T-cell (primary cell): ENCODE measurements around the gene HPN. TPM values are rescaled to one million over a fixed set of nuclear protein-coding genes. Genes with fewer than 3 reads are reported as not detected.
"Not testable (repeated sequence)": the region's sequence is repeated elsewhere in the genome, so short reads cannot be mapped to it uniquely, and the experiment has no call there.

Experiments
- ATAC-seq, 4 experiments: fragments of 200-7000 bp in 3 of 4; fragments of 150-1000 bp in 1 of 4; cut with Tn5 transposase; replicated peaks in 1 of 4; 1 replicate in 3 of 4; 2 replicates in 1 of 4; pipeline ENCODE4 v1.10.0; 2021; ENCODE audit warnings: moderate library complexity in 3 of 4, mild to moderate bottlenecking in 2 of 4, moderate number of reproducible peaks in 1 of 4
- CTCF ChIA-PET, 2 donors: fragments of 300-600 bp; sonication (Branson Sonifier 250); formaldehyde crosslinking; loops; one replicate each; lab custom pipeline; 2022; ENCODE audit warnings: antibody characterized with exemption in 2 of 2; lab: Charles Lee
- POLR2A ChIA-PET, 2 donors: fragments of 300-600 bp; sonication (Branson Sonifier 250); formaldehyde crosslinking; loops; one replicate each; lab custom pipeline; 2022; ENCODE audit warnings: antibody characterized with exemption in 2 of 2; lab: Charles Lee
- DNase-seq, 35 experiments: peaks; one replicate each; pipeline versions ENCODE4 v3.0.0 to v3.0.0-alpha.2; 2013 to 2023
- H3K27ac ChIP-seq: one replicate; pipeline ENCODE4 v1.5.1; 2013; ENCODE audit warnings: low read length
- H3K27me3 ChIP-seq, 2 experiments: replicated peaks in 1 of 2; 1 replicate in 1 of 2; 2 replicates in 1 of 2; pipeline versions ENCODE4 v1.6.1 to v1.7.0; 2013; ENCODE audit warnings: low read length in 1 of 2, mixed read lengths in 1 of 2; ENCODE audit not compliant: control insufficient read depth in 2 of 2, insufficient read depth in 2 of 2; ENCODE audit errors: extremely low read depth in 1 of 2
- H3K36me3 ChIP-seq, 2 donors: 1 replicate in 1 of 2; 2 replicates in 1 of 2; pipeline versions ENCODE4 v1.6.1 to v1.7.0; 2013; ENCODE audit warnings: low read length in 1 of 2; ENCODE audit not compliant: control insufficient read depth in 2 of 2, insufficient read depth in 1 of 2; ENCODE audit errors: extremely low read depth in 1 of 2
- H3K4me1 ChIP-seq, 2 experiments: 1 replicate in 1 of 2; 2 replicates in 1 of 2; pipeline versions ENCODE4 v1.6.1 to v1.7.0; 2013; ENCODE audit warnings: low read length in 2 of 2, mixed read lengths in 1 of 2; ENCODE audit not compliant: insufficient read depth in 2 of 2, control insufficient read depth in 1 of 2; ENCODE audit errors: extremely low read depth in 1 of 2
- H3K4me3 ChIP-seq, 2 donors: 1 replicate in 1 of 2; 2 replicates in 1 of 2; pipeline versions ENCODE4 v1.5.1 to v1.7.0; 2013; ENCODE audit warnings: mild to moderate bottlenecking in 2 of 2, low read length in 1 of 2, moderate library complexity in 1 of 2; ENCODE audit not compliant: control insufficient read depth in 1 of 2; ENCODE audit errors: extremely low read depth in 1 of 2
- H3K9me3 ChIP-seq: 2 replicates; pipeline ENCODE4 v1.7.0; 2013
- H3K27ac Mint-ChIP-seq, 2 donors: one replicate each; pipeline ENCODE4 v1.8.0; 2020 to 2021; ENCODE audit warnings: mild to moderate bottlenecking in 2 of 2, mixed read lengths in 2 of 2
- H3K27me3 Mint-ChIP-seq, 2 donors: one replicate each; pipeline ENCODE4 v1.8.0; 2021 to 2022; ENCODE audit warnings: mixed read lengths in 2 of 2
- H3K36me3 Mint-ChIP-seq: one replicate; pipeline ENCODE4 v1.8.0; 2021; ENCODE audit warnings: mixed read lengths
- H3K4me1 Mint-ChIP-seq, 3 donors: one replicate each; pipeline ENCODE4 v1.8.0; 2020 to 2022; ENCODE audit warnings: mixed read lengths in 3 of 3, mild to moderate bottlenecking in 1 of 3
- H3K4me3 Mint-ChIP-seq, 3 donors: one replicate each; pipeline ENCODE4 v1.8.0; 2020 to 2022; ENCODE audit warnings: mild to moderate bottlenecking in 3 of 3, mixed read lengths in 3 of 3, moderate library complexity in 3 of 3
- H3K9me3 Mint-ChIP-seq, 3 donors: one replicate each; pipeline ENCODE4 v1.8.0; 2020 to 2022; ENCODE audit warnings: mixed read lengths in 3 of 3
- whole genome bisulfite sequencing: methylation state at CpG from one replicate; pipeline ENCODE4 v1.1.5; 2013; ENCODE audit warnings: missing lambda C conversion rate; ENCODE audit not compliant: insufficient coverage; 5-methylcytosine and 5-hydroxymethylcytosine counted together
- total RNA-seq, 35 experiments: library from RNA in 6 of 35; stranded (reverse) in 6 of 35; fragments of 120-200 nt in 1 of 35; gene quantifications; one replicate each; pipeline versions ENCODE4 v1.2.1 to v1.2.4 and lab custom pipeline; 2013 to 2026

Gene HPN
- total RNA-seq, 5 donors from 2014 or later (not counting 1 experiment from before 2014, with no cell fraction given), result 0.41 to 0.51 (median 0.46) TPM; not detected in 2

DNA sequence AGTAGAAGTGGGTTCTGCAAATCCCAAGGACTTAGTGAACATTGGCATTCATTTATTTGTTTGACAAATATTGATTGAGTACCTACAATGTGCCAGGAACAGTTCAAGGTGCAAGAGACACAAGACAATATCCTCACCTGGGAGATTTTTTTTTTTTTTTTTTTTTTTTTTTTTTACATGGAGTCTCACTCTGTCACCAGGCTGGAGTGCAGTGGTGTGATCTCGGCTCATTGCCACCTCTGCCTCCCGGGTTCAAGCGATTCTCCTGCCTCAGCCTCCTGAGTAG lies 13.0 kb upstream of the HPN start:
- H3K4me3 ChIP-seq, H3K9me3 Mint-ChIP-seq, H3K9me3 ChIP-seq, CTCF ChIA-PET, ATAC-seq, DNase-seq, POLR2A ChIA-PET, H3K27ac ChIP-seq: not testable (repeated sequence)
- Histone ChIP-seq H3K4me1 (peaks cover 2 to 15% of the 10 kb centered on the region in 2 experiments), H3K27me3 (peaks cover 7 to 32% of the 10 kb centered on the region in 2 experiments), H3K36me3 (peaks cover 9 to 35% of the 10 kb centered on the region in 2 donors)
- Mint-ChIP-seq H3K36me3 (peaks cover 15% of the 10 kb centered on the region), H3K27ac (peak overlapping the region in 1 of 2 donors; percentile 48), H3K4me1 (peaks cover 9 to 12% (median 11%) of the 10 kb centered on the region in 3 donors), H3K4me3 (peak overlapping the region in 1 of 3 donors; percentile 61), H3K27me3 (peaks cover 13 to 17% of the 10 kb centered on the region in 2 donors)
- no CpG with 5 or more reads among the region's 3 CpGs for WGBS

- CTCF ChIA-PET, result interaction anchor here in 1 of 2 donors (0.7 kb wide), 1 partner anchor 24 kb away, joined by 3 read pairs; no protein-coding TSS in a partner anchor
- WGBS, result 82% methylated on average over 5 of the region's 11 CpGs
- POLR2A ChIA-PET, ATAC-seq, DNase-seq, H3K9me3 Mint-ChIP-seq, H3K36me3 Mint-ChIP-seq, H3K4me3 ChIP-seq, H3K9me3 ChIP-seq, H3K27ac Mint-ChIP-seq, H3K27ac ChIP-seq: not testable (repeated sequence)
- Histone ChIP-seq H3K27me3 (peaks cover 7 to 38% of the 10 kb centered on the region in 2 experiments), H3K4me1 (peaks cover 2 to 15% of the 10 kb centered on the region in 2 experiments), H3K36me3 (peaks cover 9 to 27% of the 10 kb centered on the region in 2 donors)
- peaks cover 13 to 17% of the 10 kb centered on the region in 2 donors for H3K27me3 Mint-ChIP-seq
- H3K4me3 Mint-ChIP-seq, result peak overlapping the region in 2 of 3 donors; percentile 45 to 61
- peaks cover 9 to 12% (median 11%) of the 10 kb centered on the region in 3 donors for H3K4me1 Mint-ChIP-seq
Measured at GRCh38 chr19:35029275-35029736, 12.2 kb upstream of the HPN start.

GRCh38 chr19:35029737-35030256 lies 11.7 kb upstream of the HPN start:
- CTCF ChIA-PET, result interaction anchor here in 1 of 2 donors (0.7 kb wide), 1 partner anchor 23 kb away, joined by 3 read pairs; no protein-coding TSS in a partner anchor
- peak; percentile 1 to 6 (median 4) for ATAC-seq

DNA sequence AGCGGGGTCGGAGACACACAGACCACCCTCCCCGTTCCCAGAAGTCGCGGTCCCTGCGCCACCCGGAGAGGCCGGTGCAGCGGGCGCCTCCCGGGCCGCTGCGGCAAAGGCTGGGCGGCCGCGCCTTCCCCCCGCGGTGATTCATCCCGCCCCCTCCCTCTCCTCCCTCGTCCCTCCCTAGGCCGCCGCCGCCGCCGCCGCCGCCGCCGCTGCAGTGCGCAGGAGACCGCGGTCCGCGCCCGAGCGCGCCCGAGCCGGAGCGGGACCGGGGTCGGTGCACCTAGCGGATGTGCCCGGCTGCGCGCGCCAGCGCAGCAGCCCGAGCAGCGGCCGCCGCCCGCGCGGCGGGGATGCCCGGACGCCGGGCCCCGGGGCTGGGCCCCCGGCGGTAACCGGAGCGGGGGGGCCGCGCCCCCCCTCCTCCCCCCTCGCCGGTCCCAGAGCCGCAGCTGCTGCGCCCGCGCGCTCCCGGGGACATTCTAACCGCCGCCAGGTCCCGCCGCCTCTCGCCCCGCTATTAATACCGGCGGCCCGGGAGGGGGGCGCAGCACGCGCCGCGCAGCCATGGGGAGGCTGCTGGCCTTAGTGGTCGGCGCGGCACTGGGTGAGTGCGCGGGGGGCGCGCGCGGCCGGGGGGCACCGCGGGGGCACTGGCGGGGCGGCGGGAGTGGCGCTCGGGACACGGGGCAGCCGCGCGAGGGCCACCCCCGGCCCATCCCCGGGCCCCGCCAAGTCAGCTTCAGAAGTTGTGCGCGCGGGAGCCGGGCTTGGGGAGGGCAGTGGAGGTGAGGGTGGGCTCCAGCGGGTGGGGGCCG lies 11.1 kb upstream of the HPN start, which contains the start of gene SCN1B:
Gene SCN1B, plus strand, starts transcription at position 214 of the 815 bp plus-strand sequence. Its CDS starts 351 bp downstream, at position 565.
- H3K27ac ChIP-seq, result no peak within 1 kb of the TSS
- peaks cover 9 to 16% of the 10 kb centered on the region in 2 donors for H3K36me3 ChIP-seq
- ChIA-PET POLR2A (no interaction called here), CTCF (no interaction called here)
- peak within 1 kb of the TSS; percentile 53 to 87 (median 76) for H3K4me3 Mint-ChIP-seq
- peak within 1 kb of the TSS; percentile 36 to 51 for H3K4me3 ChIP-seq
- peaks cover 7 to 38% of the 10 kb centered on the region in 2 experiments for H3K27me3 ChIP-seq
- peak within 1 kb of the TSS in 1 of 2 donors; percentile 28 for H3K27ac Mint-ChIP-seq
- no peaks in the 10 kb centered on the region for H3K9me3 ChIP-seq
- H3K4me1 ChIP-seq, result peaks cover 2 to 15% of the 10 kb centered on the region in 2 experiments
- peaks cover 9 to 12% (median 11%) of the 10 kb centered on the region in 3 donors for H3K4me1 Mint-ChIP-seq
- H3K9me3 Mint-ChIP-seq, result no peaks in the 10 kb centered on the region
- peaks cover 7% of the 10 kb centered on the region for H3K36me3 Mint-ChIP-seq
- under 1% methylated on average over 95 of the region's 118 CpGs for WGBS
- H3K27me3 Mint-ChIP-seq, result peaks cover 13 to 17% of the 10 kb centered on the region in 2 donors
- peak; percentile 75 to 86 (median 80) for ATAC-seq
- peak in 17 of 35 experiments; percentile 18 to 70 (median 39) for DNase-seq

More at GRCh38 chr19:35029737-35030256, 11.7 kb upstream of the HPN start:
- DNase-seq, result no peak
- peaks cover 7% of the 10 kb centered on the region for H3K36me3 Mint-ChIP-seq
- peaks cover 7 to 38% of the 10 kb centered on the region in 2 experiments for H3K27me3 ChIP-seq
- no peaks in the 10 kb centered on the region for H3K9me3 ChIP-seq
- H3K9me3 Mint-ChIP-seq, result no peaks in the 10 kb centered on the region
- no peak overlapping the region for H3K27ac ChIP-seq
- H3K4me1 ChIP-seq, result peaks cover 2 to 15% of the 10 kb centered on the region in 2 experiments
- H3K27ac Mint-ChIP-seq, result no peak overlapping the region
- 50% methylated on average over 2 of the region's 11 CpGs for WGBS
- peak overlapping the region; percentile 44 to 61 (median 47) for H3K4me3 Mint-ChIP-seq
- peaks cover 9 to 12% (median 11%) of the 10 kb centered on the region in 3 donors for H3K4me1 Mint-ChIP-seq
- H3K4me3 ChIP-seq, result peak overlapping the region; percentile 36 to 51
- POLR2A ChIA-PET, result no interaction called here
- H3K36me3 ChIP-seq, result peaks cover 9 to 23% of the 10 kb centered on the region in 2 donors
- H3K27me3 Mint-ChIP-seq, result peaks cover 13 to 17% of the 10 kb centered on the region in 2 donors

DNA sequence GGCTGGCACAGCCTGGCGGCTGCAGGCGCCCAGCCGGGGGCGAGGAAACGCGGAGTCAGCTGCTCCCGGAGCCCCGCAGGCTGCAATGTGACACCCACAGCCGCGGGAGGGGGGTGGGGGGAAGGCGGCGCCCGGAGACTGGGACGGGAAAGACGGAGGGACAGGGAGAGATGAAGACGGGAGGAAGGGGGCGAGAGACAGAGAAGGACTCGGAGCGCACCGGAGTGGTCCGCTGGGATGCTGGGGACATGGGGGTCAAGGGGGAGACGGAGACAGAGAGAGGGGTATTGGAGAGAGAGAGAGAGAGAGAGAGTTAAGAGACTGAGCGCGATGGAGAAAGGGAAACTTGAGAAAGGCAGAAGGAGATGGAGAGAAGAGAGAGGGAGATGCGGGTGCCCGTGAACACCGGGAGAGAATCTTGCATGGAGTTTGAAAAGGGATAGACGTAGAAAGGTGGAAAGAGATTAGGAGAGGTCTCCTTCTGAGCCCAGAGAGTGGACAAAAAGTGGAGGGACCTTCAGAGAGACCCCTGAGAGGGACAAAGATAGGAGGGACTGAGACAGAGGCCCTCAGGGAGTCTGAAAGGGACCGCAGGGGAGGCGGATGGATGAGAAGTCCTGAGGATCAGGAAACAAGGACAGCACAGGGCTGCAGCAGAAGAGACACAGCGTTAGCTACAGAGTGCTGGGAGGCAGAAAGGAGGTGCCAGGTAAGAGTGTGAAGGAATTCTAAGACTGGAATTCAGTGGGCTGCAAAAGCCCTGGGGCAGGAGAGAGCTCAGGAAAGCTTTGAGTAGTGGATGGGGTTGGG lies 10.2 kb upstream of the HPN start:
- Mint-ChIP-seq H3K27ac (peak overlapping the region in 1 of 2 donors; percentile 28), H3K4me1 (peaks cover 9 to 12% (median 11%) of the 10 kb centered on the region in 3 donors), H3K27me3 (peaks cover 13 to 17% of the 10 kb centered on the region in 2 donors), H3K9me3 (no peaks in the 10 kb centered on the region), H3K4me3 (peak overlapping the region; percentile 53 to 87 (median 76)), H3K36me3 (peaks cover 7% of the 10 kb centered on the region)
- Histone ChIP-seq H3K27me3 (peaks cover 7 to 38% of the 10 kb centered on the region in 2 experiments), H3K36me3 (peaks cover 8 to 11% of the 10 kb centered on the region in 2 donors), H3K9me3 (no peaks in the 10 kb centered on the region), H3K4me1 (peaks cover 2 to 15% of the 10 kb centered on the region in 2 experiments), H3K27ac (no peak overlapping the region), H3K4me3 (peak overlapping the region in 1 of 2 donors; percentile 32)
- WGBS, result 16% methylated on average over 31 of the region's 31 CpGs
- ChIA-PET POLR2A (no interaction called here), CTCF (no interaction called here)
- peak in 1 of 4 experiments; percentile 23 for ATAC-seq
- no peak for DNase-seq
